Measurements from ENCODE around the gene KIF24.

DNA sequence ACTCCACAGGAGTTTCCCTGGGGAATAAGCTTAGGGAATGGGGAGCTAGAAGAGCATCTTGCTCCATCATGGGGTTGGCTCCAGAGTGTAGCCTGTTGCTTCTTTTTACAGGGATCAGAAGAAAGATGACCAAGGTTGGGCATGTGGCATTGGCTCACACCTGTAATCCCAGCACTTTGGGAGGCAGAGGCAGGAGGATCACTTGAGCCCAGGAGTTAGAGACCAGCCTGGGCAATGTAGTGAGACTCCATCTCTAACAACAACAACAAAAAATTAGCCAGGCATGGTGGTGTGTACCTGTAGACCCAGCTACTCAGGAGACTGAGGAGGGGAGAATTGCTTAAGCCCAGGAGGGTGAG lies 18.7 kb upstream of the KIF24 start:
- TF ChIP-seq, protein P1, sequence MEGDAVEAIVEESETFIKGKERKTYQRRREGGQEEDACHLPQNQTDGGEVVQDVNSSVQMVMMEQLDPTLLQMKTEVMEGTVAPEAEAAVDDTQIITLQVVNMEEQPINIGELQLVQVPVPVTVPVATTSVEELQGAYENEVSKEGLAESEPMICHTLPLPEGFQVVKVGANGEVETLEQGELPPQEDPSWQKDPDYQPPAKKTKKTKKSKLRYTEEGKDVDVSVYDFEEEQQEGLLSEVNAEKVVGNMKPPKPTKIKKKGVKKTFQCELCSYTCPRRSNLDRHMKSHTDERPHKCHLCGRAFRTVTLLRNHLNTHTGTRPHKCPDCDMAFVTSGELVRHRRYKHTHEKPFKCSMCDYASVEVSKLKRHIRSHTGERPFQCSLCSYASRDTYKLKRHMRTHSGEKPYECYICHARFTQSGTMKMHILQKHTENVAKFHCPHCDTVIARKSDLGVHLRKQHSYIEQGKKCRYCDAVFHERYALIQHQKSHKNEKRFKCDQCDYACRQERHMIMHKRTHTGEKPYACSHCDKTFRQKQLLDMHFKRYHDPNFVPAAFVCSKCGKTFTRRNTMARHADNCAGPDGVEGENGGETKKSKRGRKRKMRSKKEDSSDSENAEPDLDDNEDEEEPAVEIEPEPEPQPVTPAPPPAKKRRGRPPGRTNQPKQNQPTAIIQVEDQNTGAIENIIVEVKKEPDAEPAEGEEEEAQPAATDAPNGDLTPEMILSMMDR (conservative IDR thresholded peaks at IDR 0.05; ENCODE audit: low read depth, low read length): no peak
- no peak for TF ChIP-seq POLR2A (IDR thresholded peaks at IDR 0.05; ENCODE audit: low read depth, low read length)
- no peak for TF ChIP-seq FOS (IDR thresholded peaks at IDR 0.05; ENCODE audit: low read depth, low read length)
